K562 (cell line): ENCODE measurements around the gene ADK. TPM values are rescaled to one million over a fixed set of nuclear protein-coding genes. Genes with fewer than 3 reads are reported as not detected.
A peak's percentile ranks its signal among the peaks of the same experiment; 100 is the strongest.

Experiments
- BRD4 ChIP-seq: fragments of 200-600 bp; sonication (generic); IDR thresholded peaks from 2 replicates; pipeline ENCODE4 v1.6.1; 2017; ENCODE audit warnings: inconsistent platforms
- CC2D1A ChIP-seq: fragments of 450-650 bp; IDR thresholded peaks from 2 replicates; pipeline ENCODE4 v1.6.1; 2017; ENCODE audit warnings: mild to moderate bottlenecking
- CHD2 ChIP-seq: IDR thresholded peaks from 2 replicates; pipeline ENCODE4 v1.6.1; 2011; ENCODE audit warnings: low read depth, low read length
- CSDE1 ChIP-seq, 2 experiments: fragments of 450-650 bp; IDR thresholded peaks; 2 replicates each; pipeline ENCODE4 v1.6.1; 2016; ENCODE audit warnings: mild to moderate bottlenecking in 1 of 2
- E2F5 ChIP-seq: sonication (generic); formaldehyde crosslinking; IDR thresholded peaks from 2 replicates; pipeline ENCODE4 v1.8.0; 2022; ENCODE audit warnings: mild to moderate bottlenecking, missing genetic modification reagents
- E2F6 ChIP-seq, 2 experiments: IDR thresholded peaks; 2 replicates each; pipeline ENCODE4 v1.6.1; 2011; ENCODE audit warnings: borderline replicate concordance in 1 of 2, control low read depth in 1 of 2, low read depth in 1 of 2, low read length in 1 of 2, mild to moderate bottlenecking in 1 of 2, mixed read lengths in 1 of 2, moderate library complexity in 1 of 2; ENCODE audit not compliant: insufficient read depth in 1 of 2, insufficient read length in 1 of 2, poor library complexity in 1 of 2, severe bottlenecking in 1 of 2; ENCODE audit errors: extremely low read depth in 1 of 2
- HDAC1 ChIP-seq, 2 experiments: fragments of 450-650 bp; IDR thresholded peaks; 2 replicates each; pipeline ENCODE4 v1.6.1; 2016 to 2017; ENCODE audit warnings: inconsistent platforms in 1 of 2, mild to moderate bottlenecking in 1 of 2, moderate library complexity in 1 of 2
- KDM2B ChIP-seq: fragments of 250-450 bp; sonication (Bioruptor Pico); IDR thresholded peaks from 2 replicates; pipeline ENCODE4 v1.8.0; 2021; ENCODE audit warnings: mild to moderate bottlenecking, moderate library complexity
- MXD1 ChIP-seq: fragments of 250-450 bp; sonication (Bioruptor Pico); IDR thresholded peaks from 2 replicates; pipeline ENCODE4 v1.8.0; 2021; ENCODE audit warnings: borderline replicate concordance, mild to moderate bottlenecking, moderate library complexity; ENCODE audit not compliant: poor library complexity, severe bottlenecking
- MYNN ChIP-seq, 2 experiments: sonication (generic); formaldehyde crosslinking in 1 of 2; IDR thresholded peaks; 2 replicates each; pipeline versions ENCODE4 v1.5.0 to v1.6.1; 2016 to 2020; ENCODE audit warnings: antibody characterized with exemption in 1 of 2, missing genetic modification reagents in 1 of 2
- NR2F6 ChIP-seq: fragments of 450-650 bp; formaldehyde crosslinking; IDR thresholded peaks from 2 replicates; pipeline ENCODE4 v1.4.0; 2020; ENCODE audit warnings: mild to moderate bottlenecking
- RBBP5 ChIP-seq: fragments of 200-600 bp; sonication (generic); IDR thresholded peaks from 2 replicates; pipeline ENCODE4 v1.6.1; 2012; ENCODE audit warnings: borderline replicate concordance, mild to moderate bottlenecking, low read length, control low read depth, inconsistent platforms; ENCODE audit not compliant: insufficient read depth, poor library complexity, severe bottlenecking
- TOE1 ChIP-seq, 2 experiments: fragments of 450-650 bp in 1 of 2; sonication (generic) in 1 of 2; formaldehyde crosslinking in 1 of 2; IDR thresholded peaks; 2 replicates each; pipeline versions ENCODE4 v1.7.1 to v1.8.0; 2016 to 2022; ENCODE audit warnings: borderline replicate concordance in 2 of 2, mild to moderate bottlenecking in 2 of 2, antibody characterized with exemption in 1 of 2, inconsistent platforms in 1 of 2, low read depth in 1 of 2, missing genetic modification reagents in 1 of 2, moderate library complexity in 1 of 2
- ZFP91 ChIP-seq: sonication (generic); formaldehyde crosslinking; IDR thresholded peaks from 2 replicates; pipeline ENCODE4 v1.8.0; 2022; ENCODE audit warnings: mild to moderate bottlenecking, missing genetic modification reagents
- ZNF644 ChIP-seq: fragments of 200-800 bp; sonication (Bioruptor generic); IDR thresholded peaks from 2 replicates; pipeline ENCODE4 v1.6.1; 2016; ENCODE audit warnings: low read depth, missing genetic modification characterization, missing compliant biosample characterization
- ZNF79 ChIP-seq: fragments of 250-450 bp; sonication (Bioruptor Pico); IDR thresholded peaks from 2 replicates; pipeline ENCODE4 v1.4.0; 2020; ENCODE audit warnings: low read depth, mild to moderate bottlenecking, moderate library complexity
- polyA plus RNA-seq, 8 experiments: library from polyadenylated mRNA; depleted of rRNA in 4 of 8; stranded (reverse) in 5 of 8; unstranded in 3 of 8; fragments of >200 nt; fragmentation: Nextera tagmentation in 2 of 8; fragmentation: Illumina TruSeq in 1 of 8; extraction: Ambion mirVana in 2 of 8; extraction: Trizol in 1 of 8; gene quantifications; 2 replicates each; pipeline versions ENCODE4 v1.2.1 to v1.2.3, GENCODE V29; 2011 to 2014; ENCODE audit warnings: inconsistent platforms in 1 of 8, missing spikeins in 1 of 8
- total RNA-seq, 7 experiments: library from RNA; depleted of rRNA in 6 of 7; stranded (reverse); fragments of >200 nt in 6 of 7; fragmentation: Illumina TruSeq in 2 of 7; extraction: Trizol in 2 of 7; gene quantifications; 2 replicates each; pipeline versions ENCODE4 v1.2.1 to v1.2.3, GENCODE V29; 2011 to 2021; ENCODE audit warnings: low replicate concordance in 1 of 7

ADK gene
- total and polyA plus RNA-seq, 9 of the 15 experiments (the other 6 are each of a cell fraction or from before 2014, with no cell fraction given), result 54.2 to 97.8 (median 73.6) TPM

DNA sequence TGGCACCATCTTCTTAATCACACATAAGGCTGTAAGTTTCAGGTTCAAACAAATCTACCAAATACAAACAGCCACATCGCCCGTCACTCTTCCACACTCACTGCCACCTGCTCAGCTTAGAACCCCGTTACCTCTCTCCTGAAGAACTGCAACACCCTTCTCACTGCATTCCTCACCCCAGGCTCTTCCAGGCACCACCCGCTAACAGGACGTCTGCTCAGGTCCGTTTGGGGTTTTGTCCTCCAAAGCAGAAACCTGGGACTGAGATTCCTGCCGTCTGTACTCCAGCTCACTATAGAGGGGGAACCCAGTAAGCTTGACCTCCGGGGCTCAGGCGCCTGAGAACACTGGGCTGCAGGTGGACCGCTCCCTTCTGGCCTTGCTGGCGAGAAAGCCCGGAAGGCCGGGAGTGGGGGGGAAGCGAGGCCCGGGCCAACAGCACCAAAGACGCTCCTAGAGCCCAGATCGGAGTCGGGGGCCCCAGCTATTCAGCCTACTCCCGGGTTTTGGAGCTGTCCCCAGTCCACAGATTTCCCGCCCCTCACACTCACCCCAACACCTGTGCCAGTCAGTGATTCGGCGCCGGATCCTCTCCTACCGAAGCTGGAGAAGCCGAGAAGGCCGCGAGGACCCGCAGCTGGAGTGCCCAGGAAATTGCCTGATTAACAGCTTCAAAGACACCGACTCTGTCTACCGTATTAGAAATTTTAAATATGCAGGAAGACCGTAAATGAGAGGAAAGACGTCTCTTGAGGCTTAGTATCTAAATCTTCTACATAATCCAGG is 624 bp upstream of the ADK start, which contains the start of gene AP3M1 (continued):
- TF ChIP-seq E2F6 (IDR thresholded peaks at IDR 0.05; ENCODE audit: borderline replicate concordance in 1 of 2, extremely low read depth in 1 of 2, insufficient read depth in 1 of 2, insufficient read length in 1 of 2, low read depth in 1 of 2, low read length in 1 of 2, poor library complexity in 1 of 2, severe bottlenecking in 1 of 2) (peak in 1 of 2 experiments; percentile 15), MXD1 (no peak), KDM2B (CRISPR knock-in tag) (0 out of 2 replicates have a peak, but pooled peaks have one; percentile 24), ZNF644 (tag) (peak; percentile 61; the same call in 1 of the 2 replicates), NR2F6 (CRISPR knock-in tag) (no peak), ZFP91 (no peak), RBBP5 (no peak), HDAC1 (IDR thresholded peaks at IDR 0.05) (no peak; a peak in 1 of 4 replicates), BRD4 (peak; percentile 62; the same call in 1 of the 2 replicates), TOE1 (IDR thresholded peaks at IDR 0.05; ENCODE audit: borderline replicate concordance) (peak; percentile 75; the same call in 1 of the 2 replicates), TOE1 (CRISPR knock-in tag; IDR thresholded peaks at IDR 0.05; ENCODE audit: borderline replicate concordance, low read depth) (no peak), MYNN (IDR thresholded peaks at IDR 0.05) (0 out of 2 replicates have a peak, but pooled peaks have one; percentile 26), MYNN (CRISPR knock-in tag; IDR thresholded peaks at IDR 0.05) (no peak), ZNF79 (CRISPR knock-in tag) (no peak), CSDE1 (IDR thresholded peaks at IDR 0.05) (no peak; a peak in 1 of 4 replicates), E2F5 (CRISPR knock-in tag) (peak; percentile 35; the same call in 1 of the 2 replicates), CHD2 (no peak), CC2D1A (no peak)
